Measurements from ENCODE around the gene ACIN1. TPM values are rescaled to one million over a fixed set of nuclear protein-coding genes. Genes with fewer than 3 reads are reported as not detected.

Gene ACIN1
- total and polyA plus RNA-seq, 7 donors, result 45.2 to 83.2 (median 75.3) TPM

DNA sequence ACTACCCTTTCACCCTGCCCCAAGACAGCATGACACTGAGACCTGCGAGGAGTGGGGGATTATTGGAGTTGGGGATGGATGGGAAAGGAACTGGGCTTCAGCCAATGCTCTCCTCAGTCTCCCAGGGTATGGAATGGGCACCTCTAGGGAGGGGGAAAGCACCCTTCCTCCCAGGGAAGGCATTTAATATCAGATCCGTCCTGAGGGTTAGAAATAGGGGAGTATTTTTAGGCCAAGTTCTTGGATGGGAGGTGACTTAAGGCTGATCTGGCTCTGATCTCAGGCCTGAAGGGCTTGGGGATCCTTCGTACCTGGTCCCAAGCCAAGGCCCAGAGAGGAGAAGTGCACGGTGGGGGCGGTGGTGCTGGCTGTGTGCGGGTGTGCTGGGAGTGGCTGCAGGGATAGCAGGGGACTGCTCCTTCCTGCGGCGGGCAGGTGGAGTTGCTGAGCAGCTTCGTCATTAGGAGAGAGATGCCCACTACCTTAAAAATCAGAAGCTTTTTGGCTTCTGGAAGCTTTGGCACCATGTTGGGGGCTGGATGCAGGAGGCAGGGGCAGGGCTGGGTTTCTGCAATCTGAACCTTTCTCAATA lies 31.1 kb upstream of the ACIN1 start:
- ATAC-seq, result peak in 3 of 4 donors; percentile 39 to 67 (median 65)
- intact Hi-C loops (cut with DNase I), result loop anchor here in 1 of 2 donors (10.0 kb wide), 1 partner anchor 169 kb away; no protein-coding TSS in a partner anchor
- WGBS, 3 donors, result 14 to 50% (median 20%) methylated on average over 9 of the region's 9 CpGs

GRCh38 chr14:23125011-23125410 lies 30.1 kb upstream of the ACIN1 start:
- Histone ChIP-seq H3K27me3 (ENCODE audit: insufficient read depth in 3 of 3, low read length in 2 of 3) (no peaks in the 10 kb centered on the region), H3K9me3 (no peaks in the 10 kb centered on the region), H3K27ac (no peak overlapping the region), H3K4me3 (no peak overlapping the region), H3K4me1 (peaks cover 33% of the 10 kb centered on the region), H3K36me3 (ENCODE audit: insufficient read depth in 1 of 2, low read depth in 1 of 2) (peaks cover 0 to 36% of the 10 kb centered on the region in 2 donors)
- TF ChIP-seq CTCF (IDR thresholded peaks at IDR 0.05), result no peak
- ATAC-seq, result no peak
- DNase-seq, result no peak
- intact Hi-C loops (cut with DNase I), result loop anchor here in 1 of 2 donors (10.0 kb wide), 1 partner anchor 170 kb away; no protein-coding TSS in a partner anchor
- WGBS, 3 donors, result 56 to 65% (median 63%) methylated on average over 3 of the region's 3 CpGs

More for the DNA sequence above, 31.1 kb upstream of the ACIN1 start:
- DNase-seq, result peak in 1 of 2 donors; percentile 79
- no peak for TF ChIP-seq CTCF (IDR thresholded peaks at IDR 0.05)
- no peaks in the 10 kb centered on the region for H3K27me3 ChIP-seq (ENCODE audit: insufficient read depth in 3 of 3, low read length in 2 of 3)
- H3K27ac ChIP-seq, result peak overlapping the region; percentile 55
- H3K36me3 ChIP-seq (ENCODE audit: insufficient read depth in 1 of 2, low read depth in 1 of 2), result peaks cover 0 to 45% of the 10 kb centered on the region in 2 donors
- H3K4me3 ChIP-seq, result no peak overlapping the region
- H3K9me3 ChIP-seq, result no peaks in the 10 kb centered on the region
- peaks cover 38% of the 10 kb centered on the region for H3K4me1 ChIP-seq

GRCh38 chr14:23124337-23124954 lies 29.5 kb upstream of the ACIN1 start:
- intact Hi-C loops (cut with DNase I), result loop anchor here in 1 of 2 donors (10.0 kb wide), 1 partner anchor 170 kb away; no protein-coding TSS in a partner anchor
- Histone ChIP-seq H3K9me3 (no peaks in the 10 kb centered on the region), H3K36me3 (ENCODE audit: insufficient read depth in 1 of 2, low read depth in 1 of 2) (peaks cover 0 to 30% of the 10 kb centered on the region in 2 donors), H3K27ac (no peak overlapping the region), H3K27me3 (ENCODE audit: insufficient read depth in 3 of 3, low read length in 2 of 3) (no peaks in the 10 kb centered on the region), H3K4me1 (peaks cover 33% of the 10 kb centered on the region), H3K4me3 (no peak overlapping the region)
- TF ChIP-seq CTCF (IDR thresholded peaks at IDR 0.05), result no peak
- no peak for DNase-seq
- 86 to 89% (median 87%) methylated on average over 13 of the region's 13 CpGs for WGBS, 3 donors
- no peak for ATAC-seq

- WGBS, 3 donors, result 17 to 24% (median 18%) methylated on average over 8 of the region's 8 CpGs
- peaks cover 0 to 20% of the 10 kb centered on the region in 2 donors for H3K36me3 ChIP-seq (ENCODE audit: insufficient read depth in 1 of 2, low read depth in 1 of 2)
- ATAC-seq (peak; percentile 30 to 86 (median 82)), DNase-seq (peak; percentile 81 to 94)
- intact Hi-C loops (cut with DNase I), result loop anchor here in 1 of 2 donors (10.0 kb wide), 1 partner anchor 171 kb away; no protein-coding TSS in a partner anchor
- no peaks in the 10 kb centered on the region for H3K27me3 ChIP-seq (ENCODE audit: insufficient read depth in 3 of 3, low read length in 2 of 3)
- H3K4me1 ChIP-seq, result peaks cover 33% of the 10 kb centered on the region
- no peak overlapping the region for H3K4me3 ChIP-seq
- H3K9me3 ChIP-seq, result no peaks in the 10 kb centered on the region
- H3K27ac ChIP-seq, result peak overlapping the region; percentile 23
- TF ChIP-seq CTCF (IDR thresholded peaks at IDR 0.05), result no peak
These were observed 28.5 kb upstream of the ACIN1 start for GRCh38 chr14:23123419-23123818.
